ENCODE data around the gene VAMP3. TPM values are rescaled to one million over a fixed set of nuclear protein-coding genes. Genes with fewer than 3 reads are reported as not detected.

Gene VAMP3
- total RNA-seq, 4 donors from 2014 or later, result 107 to 125 (median 115) TPM

- DNase-seq (ENCODE audit: low spot score) (no peak), ATAC-seq (ENCODE audit: low FRiP score) (no peak)
- no peak for TF ChIP-seq CTCF (IDR thresholded peaks at IDR 0.05)
Measured at GRCh38 chr1:7732331-7732730, 38.8 kb upstream of the VAMP3 start.

DNA sequence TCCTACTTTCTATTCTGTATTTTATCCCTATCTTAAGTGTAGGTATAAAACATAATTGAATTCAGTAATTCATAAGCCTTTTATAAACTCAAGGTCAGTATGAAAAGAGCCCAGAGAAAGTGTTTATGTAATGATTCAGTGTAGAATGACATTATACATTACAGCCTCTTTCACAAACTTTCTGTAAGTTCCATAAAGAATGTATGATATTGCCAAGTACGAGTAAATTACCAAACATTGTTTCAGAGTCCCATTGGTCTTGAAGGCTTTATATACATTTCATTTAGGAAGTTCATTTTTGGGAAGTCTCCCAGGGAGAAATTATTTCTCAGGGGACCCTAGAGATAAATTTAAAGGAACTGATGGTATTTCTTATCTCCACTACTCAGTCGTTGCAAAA lies 37.8 kb upstream of the VAMP3 start:
- ATAC-seq (ENCODE audit: low FRiP score), result no peak
- no peak for DNase-seq (ENCODE audit: low spot score)
- TF ChIP-seq CTCF (IDR thresholded peaks at IDR 0.05), result no peak

DNA sequence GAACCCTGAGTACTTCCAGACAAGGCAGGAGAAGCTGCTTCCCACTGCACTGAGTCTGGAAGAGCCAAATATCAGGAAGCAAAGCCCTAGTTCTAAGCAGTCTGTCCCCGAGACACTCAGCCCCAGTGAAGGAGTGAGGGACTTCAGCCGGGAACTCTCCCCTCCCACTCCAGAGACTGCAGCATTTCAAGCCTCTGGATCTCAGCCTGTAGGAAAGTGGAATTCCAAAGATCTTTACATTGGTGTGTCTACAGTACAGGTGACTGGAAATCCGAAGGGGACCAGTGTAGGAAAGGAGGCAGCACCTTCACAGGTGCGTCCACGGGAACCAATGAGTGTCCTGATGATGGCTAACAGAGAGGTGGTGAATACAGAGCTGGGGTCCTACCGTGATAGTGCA lies 33.1 kb upstream of the VAMP3 start:
- no peak for TF ChIP-seq CTCF (IDR thresholded peaks at IDR 0.05)
- ATAC-seq (ENCODE audit: low FRiP score) (no peak), DNase-seq (ENCODE audit: low spot score) (no peak)

DNA sequence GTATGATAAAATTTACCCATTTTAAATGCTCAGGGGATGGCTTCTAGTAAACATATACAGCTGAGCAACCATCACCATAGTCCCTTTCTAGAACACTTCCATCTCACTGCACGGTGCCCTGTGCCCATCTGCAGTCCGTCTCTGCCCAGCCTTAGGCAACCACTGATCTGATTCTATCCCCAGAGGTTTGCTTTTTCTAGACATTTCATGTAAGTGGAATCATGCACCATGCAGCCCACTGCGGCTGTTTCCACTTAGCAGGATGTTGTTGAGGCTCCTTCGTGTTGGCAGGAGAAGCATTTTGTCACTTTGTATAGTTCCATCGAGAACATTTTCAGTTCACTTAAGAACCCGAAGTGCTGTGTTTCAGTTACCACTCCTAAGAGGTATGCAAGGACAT lies 27.8 kb upstream of the VAMP3 start:
- ATAC-seq (ENCODE audit: low FRiP score) (no peak), DNase-seq (ENCODE audit: low spot score) (no peak)
- no peak for TF ChIP-seq CTCF (IDR thresholded peaks at IDR 0.05)

GRCh38 chr1:7744882-7745281 lies 26.2 kb upstream of the VAMP3 start:
- no peak for DNase-seq (ENCODE audit: low spot score)
- no peak for ATAC-seq (ENCODE audit: low FRiP score)
- no peak for TF ChIP-seq CTCF (IDR thresholded peaks at IDR 0.05)

DNA sequence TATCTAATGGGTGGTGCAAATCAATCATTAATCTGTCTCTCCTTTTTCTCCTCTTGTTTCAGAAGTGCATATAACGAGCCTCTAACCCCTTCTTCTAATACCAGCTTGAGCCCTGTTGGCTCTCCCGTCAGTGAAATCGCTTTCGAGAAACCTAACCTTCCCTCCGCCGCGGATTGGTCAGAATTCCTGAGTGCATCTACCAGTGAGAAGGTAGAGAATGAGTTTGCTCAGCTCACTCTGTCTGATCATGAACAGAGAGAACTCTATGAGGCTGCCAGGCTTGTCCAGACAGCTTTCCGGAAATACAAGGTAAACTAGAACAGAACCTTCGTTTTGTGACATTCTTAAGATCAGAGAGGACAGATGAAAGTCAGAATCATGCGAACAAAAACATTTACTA lies 25.3 kb upstream of the VAMP3 start:
- no peak for TF ChIP-seq CTCF (IDR thresholded peaks at IDR 0.05)
- DNase-seq (ENCODE audit: low spot score) (no peak), ATAC-seq (ENCODE audit: low FRiP score) (no peak)

DNA sequence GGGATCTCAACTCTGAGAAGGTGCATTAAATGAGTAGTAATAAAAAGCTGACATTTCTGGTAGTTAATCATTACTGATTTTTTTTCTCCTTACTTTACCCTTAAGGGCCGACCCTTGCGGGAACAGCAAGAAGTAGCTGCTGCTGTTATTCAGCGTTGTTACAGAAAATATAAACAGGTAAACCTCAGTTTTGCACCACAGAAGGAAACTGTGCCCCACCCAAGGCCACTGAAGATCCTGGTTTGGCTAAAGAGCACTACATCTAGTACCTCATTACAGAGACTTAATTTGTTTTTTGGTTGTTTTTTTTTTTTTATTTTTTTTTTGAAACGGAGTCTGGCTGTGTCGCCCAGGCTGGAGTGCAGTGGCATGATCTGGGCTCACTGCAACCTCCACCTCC lies 23.5 kb upstream of the VAMP3 start:
- DNase-seq (ENCODE audit: low spot score) (no peak), ATAC-seq (ENCODE audit: low FRiP score) (no peak)
- TF ChIP-seq CTCF (IDR thresholded peaks at IDR 0.05), result no peak

All from omental fat pad (tissue), 4 donors.